Erythroblast (primary cell): ENCODE results near the gene TNFRSF13B.
"Not testable (repeated sequence)": the region's sequence is repeated elsewhere in the genome, so short reads cannot be mapped to it uniquely, and the experiment has no call there.

Experiments
- DNase-seq, 2 experiments: peaks; one replicate each; lab custom pipeline; 2025; lab: John Stamatoyannopoulos, UW
- GATA1 ChIP-seq: IDR thresholded peaks from 2 replicates; pipeline ENCODE4 v1.6.1; 2011; ENCODE audit warnings: low read depth, mild to moderate bottlenecking, control low read depth, low read length, moderate library complexity
- POLR2A ChIP-seq: IDR thresholded peaks from 2 replicates; pipeline ENCODE4 v1.6.1; 2011; ENCODE audit warnings: mild to moderate bottlenecking, low read length

TNFRSF13B gene

DNA sequence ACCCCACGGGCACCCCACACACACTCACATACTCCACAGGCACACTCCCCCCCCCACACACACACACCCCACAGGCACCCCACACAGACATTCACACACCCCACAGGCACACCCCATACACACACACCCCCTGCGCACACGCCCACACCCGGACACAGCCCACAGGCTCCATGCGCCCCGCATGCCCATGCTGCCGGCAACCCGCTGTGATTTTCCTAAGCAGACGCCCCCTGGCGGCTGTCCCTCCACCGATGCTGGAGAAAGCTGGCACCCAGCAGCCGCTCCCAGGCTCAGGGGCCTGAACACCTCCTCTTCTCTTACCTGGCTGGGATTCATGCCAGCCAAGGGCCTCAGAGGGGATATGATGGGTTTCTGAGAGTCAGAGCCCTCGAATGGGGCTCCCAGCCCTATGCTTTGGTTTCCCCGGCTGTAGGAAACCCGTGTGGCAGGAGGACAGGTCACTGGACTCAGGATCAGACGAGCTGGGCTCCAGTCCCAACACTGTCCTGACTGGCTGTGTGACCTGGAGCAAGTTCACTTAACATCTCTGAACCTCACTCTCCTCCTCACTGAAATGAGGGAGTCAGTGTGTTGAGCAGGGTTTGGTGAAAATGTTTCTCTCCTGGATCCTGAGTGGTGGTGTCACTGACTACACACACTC, 19.6 kb upstream of the TNFRSF13B start:
- TF ChIP-seq GATA1, result no peak
- no peak for TF ChIP-seq POLR2A
- peak; percentile 63 to 78 for DNase-seq

GRCh38 chr17:16989953-16990860, 18.3 kb upstream of the TNFRSF13B start:
- no peak for DNase-seq
- TF ChIP-seq POLR2A (no peak), GATA1 (no peak)

DNA sequence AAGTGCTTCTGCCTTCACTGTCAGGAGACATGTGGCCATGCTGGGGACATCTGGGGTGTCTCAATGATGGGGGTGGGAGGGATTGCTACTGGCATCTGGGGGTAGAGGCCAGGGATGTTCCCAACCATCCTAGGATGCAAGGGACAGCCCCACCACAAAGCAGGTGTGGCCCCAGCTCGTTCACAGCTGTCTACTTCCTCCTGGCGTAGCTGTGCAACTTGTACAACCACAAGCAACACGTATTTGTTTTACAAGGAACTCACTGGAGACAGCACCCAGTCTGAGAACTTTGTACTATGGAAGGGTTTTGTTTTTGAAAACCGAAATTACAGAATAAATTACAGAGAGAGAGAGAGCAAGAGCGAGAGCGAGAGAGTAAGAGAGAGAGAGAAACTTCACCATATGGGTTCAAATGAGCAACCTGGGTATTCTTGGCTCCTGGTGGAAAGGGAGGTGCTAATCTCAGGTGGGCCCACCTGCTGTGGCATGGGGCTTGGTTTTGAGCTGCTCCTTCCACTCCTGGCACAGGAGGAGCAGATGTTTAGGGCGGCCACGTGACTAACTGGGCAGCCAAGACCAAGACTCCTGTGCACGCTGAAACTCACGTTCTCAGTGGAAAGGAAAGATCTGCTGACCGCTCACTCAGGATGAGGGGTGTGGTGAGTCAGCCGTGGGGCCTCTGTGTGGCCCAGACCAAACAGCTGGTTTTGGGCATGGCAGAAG, 17.5 kb upstream of the TNFRSF13B start:
- no peak for DNase-seq
- TF ChIP-seq POLR2A (no peak), GATA1 (no peak)

DNA sequence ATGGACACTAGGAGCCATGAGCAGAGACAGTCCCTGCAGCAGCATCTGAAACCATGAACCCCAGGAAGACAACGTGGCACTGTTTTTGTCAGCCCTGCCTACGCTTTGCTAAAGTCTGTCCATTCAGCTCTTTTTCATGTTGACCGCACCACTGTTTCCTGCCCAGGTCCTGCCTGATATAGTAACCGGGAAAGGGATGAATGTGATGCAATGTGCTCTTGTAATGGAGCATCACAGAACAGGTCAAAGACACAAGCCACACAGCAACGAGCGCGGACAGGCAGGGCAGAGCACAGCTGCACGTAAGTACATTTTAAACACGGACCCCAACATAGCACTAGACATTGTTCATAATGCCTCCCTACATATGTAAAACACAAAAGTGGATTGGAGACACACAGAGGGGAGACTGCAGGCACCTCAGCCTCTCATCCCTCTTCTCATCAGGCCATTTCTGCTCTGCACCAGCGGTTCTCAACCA, 16.9 kb upstream of the TNFRSF13B start:
- no peak for DNase-seq
- TF ChIP-seq GATA1 (no peak), POLR2A (no peak)

DNA sequence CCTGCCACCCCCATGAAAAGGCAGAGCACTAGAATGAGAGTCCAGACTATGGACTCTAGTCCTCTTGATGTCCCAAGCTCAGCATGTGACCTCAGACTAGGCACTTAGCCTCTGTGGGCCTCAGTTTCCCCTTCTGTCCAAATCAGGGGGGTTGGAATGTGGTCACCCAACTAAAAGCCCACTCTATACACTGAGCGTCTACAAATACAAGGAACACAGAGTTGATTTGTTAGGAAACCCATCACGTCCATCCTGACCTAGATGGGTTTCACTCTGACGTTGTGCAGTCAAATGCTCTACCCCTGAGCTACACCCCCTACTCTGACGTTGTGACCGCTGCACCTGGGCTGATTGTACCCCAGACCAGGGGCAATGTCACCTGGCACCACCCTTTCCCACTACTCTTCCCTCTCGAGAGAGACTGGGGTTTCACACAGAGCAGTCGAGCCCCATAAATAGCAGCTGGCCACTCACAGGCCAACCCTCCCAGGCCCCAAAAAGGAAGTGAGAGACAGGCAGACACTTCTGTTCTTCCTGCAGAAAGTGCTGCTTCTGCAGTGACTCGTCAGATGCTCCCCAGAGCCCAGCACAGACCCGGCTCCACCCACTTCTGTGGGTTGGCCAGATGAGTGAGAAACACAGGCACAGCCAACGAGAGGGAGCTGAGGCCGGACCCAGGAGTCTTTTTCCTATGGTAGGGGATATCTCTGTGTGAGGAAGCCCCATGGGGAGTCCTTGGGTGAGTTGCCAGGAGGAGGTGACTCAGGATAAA, 16.1 kb upstream of the TNFRSF13B start:
- TF ChIP-seq POLR2A (no peak), GATA1 (no peak)
- peak in 1 of 2 experiments; percentile 22 for DNase-seq

DNA sequence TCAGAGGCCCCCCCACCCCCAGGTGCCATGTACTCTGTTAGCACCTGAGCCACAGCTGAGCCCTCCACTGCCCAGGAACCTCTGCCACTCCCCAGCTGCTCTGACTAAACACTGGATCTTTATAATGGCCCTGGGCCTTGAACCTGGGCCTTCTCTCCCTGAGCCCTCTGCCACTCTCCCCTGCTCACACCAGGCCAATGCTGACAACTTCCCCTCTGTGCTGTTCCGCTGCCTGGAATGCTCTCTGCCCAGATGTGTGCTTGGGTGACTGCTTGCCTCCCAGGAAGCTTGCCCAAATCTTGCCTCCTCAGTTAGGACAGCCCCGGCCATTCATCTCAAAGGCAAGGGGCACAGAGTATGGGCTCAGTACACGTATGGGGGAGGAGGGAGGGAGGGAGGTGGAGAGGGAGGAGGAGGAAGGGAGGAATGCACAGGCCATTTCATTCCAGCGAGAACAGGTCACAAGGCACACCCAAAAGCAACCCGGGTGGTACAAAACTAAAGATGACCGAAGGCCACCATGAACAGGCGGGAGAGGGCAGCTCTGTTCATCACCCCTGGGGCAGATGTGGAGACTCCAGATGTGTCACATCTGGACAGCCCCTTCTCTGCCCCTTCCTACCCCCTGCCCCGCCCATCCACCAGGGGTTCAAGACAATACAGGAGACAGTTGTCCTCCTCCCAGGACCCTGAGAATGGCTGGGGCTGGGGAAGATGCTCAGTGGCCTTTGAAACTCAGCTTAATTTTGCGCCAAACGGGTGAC, 15.3 kb upstream of the TNFRSF13B start:
- no peak for DNase-seq
- TF ChIP-seq POLR2A (no peak), GATA1 (no peak)

- TF ChIP-seq GATA1 (no peak), POLR2A (no peak)
- DNase-seq, result no peak
These were observed 14.5 kb upstream of the TNFRSF13B start for GRCh38 chr17:16986391-16986790.

DNA sequence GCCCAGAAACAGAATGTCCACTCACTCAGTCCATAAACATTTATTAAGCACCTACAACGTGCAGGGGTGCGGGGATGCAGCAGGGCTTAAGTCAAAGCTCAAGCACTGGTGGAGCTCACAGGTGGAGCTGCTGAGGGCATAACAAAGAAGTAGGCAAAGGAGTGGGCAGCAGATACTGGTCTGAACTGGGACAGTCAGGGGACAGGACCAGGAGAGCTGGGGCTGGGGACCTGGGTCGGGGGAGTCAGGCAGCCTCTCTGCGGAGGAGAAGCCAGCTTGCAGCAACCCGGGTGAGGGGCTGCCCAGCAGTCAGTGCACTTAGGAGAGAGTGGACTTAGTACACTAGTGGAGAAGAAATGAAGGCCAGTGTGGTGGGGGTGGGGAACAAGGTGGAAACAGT, 10.0 kb upstream of the TNFRSF13B start:
- no peak for DNase-seq
- TF ChIP-seq GATA1, result no peak
- TF ChIP-seq POLR2A, result no peak

- no peak for DNase-seq
These were observed 9.2 kb upstream of the TNFRSF13B start for GRCh38 chr17:16980813-16981731.

GRCh38 chr17:16980061-16980460, 8.1 kb upstream of the TNFRSF13B start:
- DNase-seq, result no peak
- no peak for TF ChIP-seq POLR2A

More at GRCh38 chr17:16980813-16981731, 9.2 kb upstream of the TNFRSF13B start:
- TF ChIP-seq POLR2A (no peak), GATA1 (no peak)

DNA sequence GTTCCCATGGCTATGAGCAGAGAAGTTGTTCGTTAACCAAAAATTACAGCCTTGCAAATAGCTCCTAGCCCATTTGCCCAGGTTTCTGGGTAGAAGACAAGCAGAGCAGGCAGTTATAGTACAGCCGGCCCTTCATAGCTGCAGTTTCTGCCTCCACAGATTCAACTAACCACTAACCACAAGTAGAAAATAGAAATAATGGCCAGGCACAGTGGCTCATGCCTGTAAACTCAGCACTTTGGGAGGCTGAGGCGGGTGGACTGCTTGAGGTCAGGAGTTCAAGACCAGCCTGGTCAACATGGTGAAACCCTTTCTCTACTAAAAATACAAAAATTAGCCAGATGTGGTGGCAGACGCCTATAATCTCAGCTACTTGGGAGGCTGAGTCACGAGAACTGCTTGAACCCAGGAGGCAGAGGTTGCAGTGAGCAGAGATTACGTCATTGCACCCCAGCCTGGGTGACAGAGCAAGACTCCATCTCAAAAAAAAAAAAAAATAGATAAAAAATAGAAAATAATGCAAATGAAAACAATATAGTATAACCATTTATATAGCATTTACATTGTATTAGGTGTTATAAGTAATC, 7.4 kb upstream of the TNFRSF13B start:
- not testable (repeated sequence) for DNase-seq

DNA sequence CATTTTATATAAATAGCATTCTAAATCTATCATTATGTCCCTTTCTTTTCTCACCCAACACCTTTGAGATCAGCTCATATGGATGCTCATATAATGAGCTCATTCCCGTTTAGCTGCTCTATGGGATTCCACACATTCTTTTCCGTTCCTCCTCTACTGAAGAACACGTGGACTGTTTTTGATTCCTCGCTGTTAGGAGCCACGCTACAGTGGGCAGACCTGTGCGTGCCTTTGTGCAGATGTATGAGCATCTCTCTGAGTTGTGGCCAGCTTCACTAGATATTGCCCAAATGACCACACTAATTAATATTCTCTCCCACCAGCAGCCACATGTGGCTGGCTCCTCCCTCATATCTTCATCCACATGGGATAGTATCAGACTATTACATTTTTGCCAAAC, 6.0 kb upstream of the TNFRSF13B start:
- DNase-seq, result no peak
- no peak for TF ChIP-seq GATA1
- no peak for TF ChIP-seq POLR2A
